Trophoblast cell (in vitro differentiated cells and primary cell): Measurements from ENCODE around the gene SPTB.

Experiments
- DNase-seq, 2 donors: peaks; one replicate each; pipeline ENCODE4 v3.0.0-alpha.2; 2016
- H2AFZ ChIP-seq: 2 replicates; pipeline ENCODE4 v1.6.1; 2013; ENCODE audit warnings: low read length, moderate library complexity, mild to moderate bottlenecking; ENCODE audit not compliant: insufficient read depth, poor library complexity
- H2AK5ac ChIP-seq: 2 replicates; pipeline ENCODE4 v1.6.1; 2013; ENCODE audit warnings: mild to moderate bottlenecking, low read length
- H2BK120ac ChIP-seq: 2 replicates; pipeline ENCODE4 v1.6.1; 2013; ENCODE audit warnings: low read length, mild to moderate bottlenecking, moderate library complexity; ENCODE audit not compliant: insufficient read depth, poor library complexity
- H2BK12ac ChIP-seq: 2 replicates; pipeline ENCODE4 v1.6.1; 2013; ENCODE audit warnings: mild to moderate bottlenecking, low read length, moderate library complexity
- H2BK5ac ChIP-seq: 2 replicates; pipeline ENCODE4 v1.6.1; 2013; ENCODE audit warnings: low read length, low read depth, moderate library complexity, mild to moderate bottlenecking; ENCODE audit not compliant: poor library complexity
- H3K14ac ChIP-seq: 2 replicates; pipeline ENCODE4 v1.6.1; 2013; ENCODE audit warnings: mild to moderate bottlenecking, low read length
- H3K18ac ChIP-seq: 2 replicates; pipeline ENCODE4 v1.6.1; 2013; ENCODE audit warnings: mild to moderate bottlenecking, low read length
- H3K23ac ChIP-seq: 2 replicates; pipeline ENCODE4 v1.6.1; 2013; ENCODE audit warnings: low read length
- H3K27ac ChIP-seq: 2 replicates; pipeline ENCODE4 v1.5.1; 2013; ENCODE audit warnings: low read depth, mild to moderate bottlenecking, inconsistent platforms, low read length, moderate library complexity
- H3K27me3 ChIP-seq: 2 replicates; pipeline ENCODE4 v1.6.1; 2013; ENCODE audit warnings: inconsistent platforms, mild to moderate bottlenecking, low read length, moderate library complexity; ENCODE audit not compliant: insufficient read depth
- H3K36me3 ChIP-seq, 2 experiments: 1 replicate in 1 of 2; 2 replicates in 1 of 2; pipeline ENCODE4 v1.6.1; 2013; ENCODE audit warnings: low read length in 2 of 2, mild to moderate bottlenecking in 2 of 2, moderate library complexity in 1 of 2; ENCODE audit not compliant: insufficient read depth in 2 of 2, control insufficient read depth in 1 of 2
- H3K4ac ChIP-seq: 2 replicates; pipeline ENCODE4 v1.6.1; 2013; ENCODE audit warnings: low read depth, mild to moderate bottlenecking, low read length, moderate library complexity
- H3K4me1 ChIP-seq, 2 experiments: 1 replicate in 1 of 2; 2 replicates in 1 of 2; pipeline ENCODE4 v1.6.1; 2013; ENCODE audit warnings: low read length in 2 of 2, mild to moderate bottlenecking in 2 of 2, moderate library complexity in 1 of 2; ENCODE audit not compliant: insufficient read depth in 2 of 2, control insufficient read depth in 1 of 2
- H3K4me2 ChIP-seq: 2 replicates; pipeline ENCODE4 v1.6.1; 2013; ENCODE audit warnings: inconsistent platforms, mild to moderate bottlenecking, low read length, moderate library complexity
- H3K4me3 ChIP-seq: 2 replicates; pipeline ENCODE4 v1.5.1; 2013; ENCODE audit warnings: mild to moderate bottlenecking, low read depth, low read length, inconsistent platforms
- H3K79me1 ChIP-seq: one replicate; pipeline ENCODE4 v1.6.1; 2013; ENCODE audit warnings: low read length
- H3K79me2 ChIP-seq: 2 replicates; pipeline ENCODE4 v1.6.1; 2013; ENCODE audit warnings: low read length, mild to moderate bottlenecking; ENCODE audit not compliant: control insufficient read depth, insufficient read depth, poor library complexity
- H3K9ac ChIP-seq: 2 replicates; pipeline ENCODE4 v1.6.1; 2013; ENCODE audit warnings: mild to moderate bottlenecking, low read length
- H3K9me3 ChIP-seq: 2 replicates; pipeline ENCODE4 v1.6.1; 2013; ENCODE audit warnings: low read depth, mild to moderate bottlenecking, control low read depth, inconsistent platforms, low read length; ENCODE audit not compliant: insufficient read depth
- H4K12ac ChIP-seq: 2 replicates; pipeline ENCODE4 v1.6.1; 2013; ENCODE audit warnings: low read depth, mild to moderate bottlenecking, low read length, moderate library complexity
- H4K8ac ChIP-seq: 2 replicates; pipeline ENCODE4 v1.6.1; 2013; ENCODE audit warnings: low read depth, mild to moderate bottlenecking, low read length, moderate library complexity
- H4K91ac ChIP-seq: one replicate; pipeline ENCODE4 v1.6.1; 2013; ENCODE audit warnings: low read depth, mild to moderate bottlenecking, low read length, moderate library complexity
- WGBS: extraction: QIAGEN DNeasy Blood & Tissue Kit; methylation state at CpG from one replicate; pipeline ENCODE4 v1.1.7; 2013; ENCODE audit warnings: missing lambda C conversion rate; ENCODE audit not compliant: insufficient read length, insufficient coverage; ENCODE audit errors: extremely low coverage; 5-methylcytosine and 5-hydroxymethylcytosine counted together

Gene SPTB

DNA sequence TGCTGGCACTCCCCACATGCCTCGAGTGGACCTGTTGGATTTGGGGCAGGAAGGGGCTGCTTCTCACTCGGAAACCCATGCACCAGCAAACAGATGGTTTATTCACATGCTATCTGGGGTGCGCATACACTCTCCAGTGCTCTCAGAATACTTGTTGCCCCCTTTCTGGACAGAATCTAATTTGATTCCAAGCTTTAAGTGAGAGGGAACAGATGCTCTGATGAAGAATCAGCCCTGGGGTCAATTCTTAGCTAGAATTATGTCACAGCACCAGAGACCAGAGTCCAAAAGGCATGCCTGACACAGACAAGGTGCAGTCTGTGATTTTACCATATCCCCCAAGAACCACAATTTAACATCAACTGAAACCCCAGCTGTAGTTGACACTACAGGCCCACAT is 83.8 kb downstream of the SPTB start:
- Histone ChIP-seq H3K36me3 (no peaks in the 10 kb centered on the region), H4K8ac (no peak overlapping the region), H2AK5ac (no peak overlapping the region), H3K27ac (no peak overlapping the region), H3K79me2 (no peaks in the 10 kb centered on the region), H3K4me1 (no peaks in the 10 kb centered on the region), H2BK12ac (no peak overlapping the region), H2AFZ (no peak overlapping the region), H3K79me1 (no peaks in the 10 kb centered on the region), H3K9me3 (no peaks in the 10 kb centered on the region), H3K4me2 (no peak overlapping the region), H2BK120ac (no peak overlapping the region), H3K27me3 (no peaks in the 10 kb centered on the region), H3K4ac (no peak overlapping the region), H3K14ac (no peak overlapping the region), H4K12ac (no peak overlapping the region), H3K9ac (no peak overlapping the region), H4K91ac (no peak overlapping the region), H3K18ac (no peak overlapping the region), H3K23ac (no peak overlapping the region), H2BK5ac (no peak overlapping the region), H3K4me3 (no peak overlapping the region)
- no CpG with 5 or more reads among the region's 3 CpGs for WGBS
- no peak for DNase-seq

DNA sequence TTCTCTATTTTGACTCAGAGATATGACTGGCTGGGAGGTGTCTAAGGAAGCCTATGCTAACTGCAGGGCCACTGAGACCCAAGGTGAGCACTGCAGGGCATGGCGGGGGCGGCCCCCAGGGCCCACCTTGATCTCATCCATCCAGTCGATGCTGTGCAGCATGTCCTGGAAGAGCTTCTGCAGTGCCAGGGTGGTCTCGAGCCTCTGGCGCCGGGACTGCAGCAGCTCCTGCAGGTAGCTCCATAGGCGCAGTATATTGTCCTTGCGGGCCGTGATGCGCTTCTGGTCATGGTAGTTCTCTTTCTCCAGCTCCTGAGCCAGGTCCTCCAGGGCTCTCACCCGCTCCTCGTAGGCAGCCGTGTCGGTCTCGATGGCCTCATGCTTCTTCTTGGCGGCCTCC is 84.5 kb downstream of the SPTB start:
- H3K4ac ChIP-seq = no peak overlapping the region
- no peak overlapping the region for H4K8ac ChIP-seq
- no peaks in the 10 kb centered on the region for H3K36me3 ChIP-seq
- no peak overlapping the region for H3K18ac ChIP-seq
- no peak overlapping the region for H4K91ac ChIP-seq
- no peak overlapping the region for H2BK12ac ChIP-seq
- WGBS = no CpG with 5 or more reads among the region's 16 CpGs
- H3K23ac ChIP-seq = no peak overlapping the region
- H3K14ac ChIP-seq = no peak overlapping the region
- no peak overlapping the region for H2AK5ac ChIP-seq
- no peaks in the 10 kb centered on the region for H3K9me3 ChIP-seq
- no peaks in the 10 kb centered on the region for H3K27me3 ChIP-seq
- H3K27ac ChIP-seq = no peak overlapping the region
- no peak overlapping the region for H3K9ac ChIP-seq
- no peak overlapping the region for H2BK120ac ChIP-seq
- no peak overlapping the region for H2BK5ac ChIP-seq
- H3K4me3 ChIP-seq = no peak overlapping the region
- no peak overlapping the region for H3K4me2 ChIP-seq
- no peak overlapping the region for H4K12ac ChIP-seq
- no peaks in the 10 kb centered on the region for H3K79me1 ChIP-seq
- H2AFZ ChIP-seq = no peak overlapping the region
- DNase-seq = no peak
- H3K4me1 ChIP-seq = no peaks in the 10 kb centered on the region
- H3K79me2 ChIP-seq = no peaks in the 10 kb centered on the region

DNA sequence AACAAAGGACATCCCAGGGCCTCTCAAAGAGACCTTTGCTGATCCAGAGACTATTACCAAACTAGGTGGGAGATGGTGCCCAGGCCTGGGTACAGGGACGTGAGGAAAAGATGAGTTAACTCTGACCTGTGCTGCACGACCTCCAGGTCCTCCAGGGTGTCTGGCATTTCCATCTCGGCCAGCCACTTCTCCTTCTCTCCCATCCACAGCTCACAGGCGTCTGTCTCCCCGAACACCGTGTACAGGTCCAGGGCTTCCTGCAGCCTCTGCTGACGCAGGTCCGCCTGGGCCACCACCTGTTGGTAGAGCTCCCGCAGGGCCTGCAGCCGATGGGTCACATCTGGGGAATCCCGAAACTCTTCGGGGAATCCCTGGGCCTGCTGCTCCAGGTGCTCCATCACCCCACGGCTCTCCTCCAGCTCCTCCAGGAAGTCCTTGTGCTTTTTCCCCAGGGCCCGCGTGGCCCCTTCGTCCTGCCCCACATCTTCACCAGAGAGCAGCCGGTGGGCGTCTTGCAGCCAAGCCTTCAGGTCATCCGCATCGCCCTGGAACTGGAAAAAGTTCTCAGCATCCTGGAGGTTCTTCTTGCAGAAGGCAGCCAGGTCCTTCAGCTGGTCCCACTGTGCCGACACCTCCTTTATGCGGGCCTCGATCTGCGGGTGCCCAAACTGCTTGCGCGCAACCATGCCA is 86.7 kb downstream of the SPTB start:
- WGBS = no CpG with 5 or more reads among the region's 26 CpGs

DNA sequence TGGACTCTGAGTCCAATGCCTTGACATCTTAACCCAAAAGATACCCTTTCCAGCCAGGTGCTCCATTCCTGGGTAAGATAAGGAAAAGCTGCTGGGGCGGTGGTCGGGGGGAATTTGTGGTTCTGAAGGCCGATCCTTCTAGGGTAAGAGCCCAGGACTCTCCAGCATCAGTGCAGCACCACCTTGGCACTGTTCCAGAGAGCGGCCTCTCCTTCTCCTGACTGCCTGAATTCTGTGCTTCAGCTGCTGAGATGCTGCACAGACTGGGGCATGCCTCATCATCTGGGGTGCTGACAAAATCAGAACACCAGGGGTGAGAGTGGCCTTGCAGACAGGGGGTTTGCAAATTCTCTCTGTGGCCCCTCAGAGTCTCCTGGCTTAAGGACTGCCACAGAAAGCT is 87.5 kb downstream of the SPTB start:
- Histone ChIP-seq H4K12ac (no peak overlapping the region), H3K79me1 (no peaks in the 10 kb centered on the region), H2BK120ac (no peak overlapping the region), H4K8ac (no peak overlapping the region), H2AFZ (no peak overlapping the region), H3K79me2 (no peaks in the 10 kb centered on the region), H4K91ac (no peak overlapping the region), H3K9me3 (no peaks in the 10 kb centered on the region), H2BK12ac (no peak overlapping the region), H2AK5ac (no peak overlapping the region), H3K4ac (no peak overlapping the region), H2BK5ac (no peak overlapping the region), H3K23ac (no peak overlapping the region), H3K27ac (no peak overlapping the region), H3K9ac (no peak overlapping the region), H3K18ac (no peak overlapping the region), H3K14ac (no peak overlapping the region), H3K4me1 (peaks cover 0 to 4% of the 10 kb centered on the region in 2 experiments), H3K36me3 (no peaks in the 10 kb centered on the region), H3K27me3 (no peaks in the 10 kb centered on the region), H3K4me2 (no peak overlapping the region), H3K4me3 (no peak overlapping the region)
- no peak for DNase-seq
- no CpG with 5 or more reads among the region's 4 CpGs for WGBS

More for the DNA sequence above, 86.7 kb downstream of the SPTB start:
- H3K27me3 ChIP-seq = no peaks in the 10 kb centered on the region
- no peak overlapping the region for H2BK12ac ChIP-seq
- no peak overlapping the region for H4K91ac ChIP-seq
- no peaks in the 10 kb centered on the region for H3K79me1 ChIP-seq
- H3K4me1 ChIP-seq = peaks cover 0 to 4% of the 10 kb centered on the region in 2 experiments
- H3K14ac ChIP-seq = no peak overlapping the region
- no peak overlapping the region for H3K18ac ChIP-seq
- H2AFZ ChIP-seq = no peak overlapping the region
- H3K79me2 ChIP-seq = no peaks in the 10 kb centered on the region
- H3K4me2 ChIP-seq = no peak overlapping the region
- H3K9ac ChIP-seq = no peak overlapping the region
- H3K9me3 ChIP-seq = no peaks in the 10 kb centered on the region
- no peaks in the 10 kb centered on the region for H3K36me3 ChIP-seq
- H2BK5ac ChIP-seq = no peak overlapping the region
- H3K27ac ChIP-seq = no peak overlapping the region
- no peak overlapping the region for H2BK120ac ChIP-seq
- no peak overlapping the region for H4K8ac ChIP-seq
- H2AK5ac ChIP-seq = no peak overlapping the region
- no peak overlapping the region for H3K23ac ChIP-seq
- no peak overlapping the region for H4K12ac ChIP-seq
- H3K4me3 ChIP-seq = no peak overlapping the region
- DNase-seq = no peak
- no peak overlapping the region for H3K4ac ChIP-seq
